NCI-H446 (cell line): Measurements from ENCODE around the gene PSMA7.

Source experiments
- DNase-seq, 2 experiments: peaks; one replicate each; lab custom pipeline; 2025; lab: John Stamatoyannopoulos, UW

The PSMA7 gene

GRCh38 chr20:62087227-62087626, 56.0 kb downstream of the PSMA7 start:
- DNase-seq, result no peak
